ENCODE data around the gene LRRC43.

The LRRC43 gene

GRCh38 chr12:122226366-122227125 lies 43.6 kb downstream of the LRRC43 start:
- DNase-seq (ENCODE audit: low read depth in 3 of 3), result no peak

GRCh38 chr12:122227341-122227740 lies 44.4 kb downstream of the LRRC43 start:
- no peak for DNase-seq (ENCODE audit: low read depth in 3 of 3)

- no peak for DNase-seq (ENCODE audit: low read depth in 3 of 3)
Observed at GRCh38 chr12:122228092-122228491, 45.2 kb downstream of the LRRC43 start.

GRCh38 chr12:122230798-122231197 lies 47.9 kb downstream of the LRRC43 start:
- DNase-seq (ENCODE audit: low read depth in 3 of 3), result no peak

GRCh38 chr12:122232691-122233090 lies 49.8 kb downstream of the LRRC43 start:
- no peak for DNase-seq (ENCODE audit: low read depth in 3 of 3)

- DNase-seq (ENCODE audit: low read depth in 3 of 3), result no peak
Observed at GRCh38 chr12:122235741-122236140, 52.8 kb downstream of the LRRC43 start.

- DNase-seq (ENCODE audit: low read depth in 3 of 3), result no peak
Observed at GRCh38 chr12:122238861-122239260, 55.9 kb downstream of the LRRC43 start.

- DNase-seq (ENCODE audit: low read depth in 3 of 3), result no peak
Observed at GRCh38 chr12:122243965-122244364, 61.0 kb downstream of the LRRC43 start.

- DNase-seq (ENCODE audit: low read depth in 3 of 3), result no peak
Observed at GRCh38 chr12:122244565-122245371, 61.8 kb downstream of the LRRC43 start.

GRCh38 chr12:122245553-122245952 lies 62.6 kb downstream of the LRRC43 start:
- DNase-seq (ENCODE audit: low read depth in 3 of 3), result no peak

- DNase-seq (ENCODE audit: low read depth in 3 of 3), result no peak
Observed at GRCh38 chr12:122250047-122250446, 67.1 kb downstream of the LRRC43 start.

- no peak for DNase-seq (ENCODE audit: low read depth in 3 of 3)
Observed at GRCh38 chr12:122250536-122250935, 67.6 kb downstream of the LRRC43 start.
